NCI-H226 (cell line): Measurements from ENCODE around the gene DDX55.
A peak's percentile ranks its signal among the peaks of the same experiment; 100 is the strongest.
"Not testable (repeated sequence)": the region's sequence is repeated elsewhere in the genome, so short reads cannot be mapped to it uniquely, and the experiment has no call there.

Experiments
- DNase-seq: peaks from one replicate; pipeline ENCODE4 v3.0.0-alpha.2; 2015

Gene DDX55

GRCh38 chr12:123601602-123602489 is at the start of gene DDX55:
Gene DDX55 (plus strand): TSS chr12:123602099. CDS start chr12:123602149, 50 bp downstream.
- peak; percentile 75 for DNase-seq

GRCh38 chr12:123554136-123554535 is 47.8 kb upstream of the DDX55 start:
- not testable (repeated sequence) for DNase-seq

- DNase-seq, result not testable (repeated sequence)
Observed at GRCh38 chr12:123554843-123555242, 47.1 kb upstream of the DDX55 start.

- not testable (repeated sequence) for DNase-seq
Observed at GRCh38 chr12:123558487-123558886, 43.4 kb upstream of the DDX55 start.

GRCh38 chr12:123559468-123559867 is 42.4 kb upstream of the DDX55 start:
- no peak for DNase-seq

GRCh38 chr12:123571343-123571813 is 30.5 kb upstream of the DDX55 start:
- peak; percentile 33 for DNase-seq

- no peak for DNase-seq
Observed at GRCh38 chr12:123572391-123572790, 29.5 kb upstream of the DDX55 start.

- DNase-seq, result no peak
Observed at GRCh38 chr12:123573870-123574269, 28.0 kb upstream of the DDX55 start.

- DNase-seq, result no peak
Observed at GRCh38 chr12:123576611-123577010, 25.3 kb upstream of the DDX55 start.

- no peak for DNase-seq
Observed at GRCh38 chr12:123578243-123578642, 23.7 kb upstream of the DDX55 start.

- DNase-seq, result not testable (repeated sequence)
Observed at GRCh38 chr12:123578829-123579228, 23.1 kb upstream of the DDX55 start.

GRCh38 chr12:123580772-123581171 is 21.1 kb upstream of the DDX55 start:
- no peak for DNase-seq

GRCh38 chr12:123591702-123592481 is 10.0 kb upstream of the DDX55 start:
- peak; percentile 18 for DNase-seq

GRCh38 chr12:123595729-123596128 is 6.2 kb upstream of the DDX55 start:
- no peak for DNase-seq

- no peak for DNase-seq
Observed at GRCh38 chr12:123597100-123597499, 4.8 kb upstream of the DDX55 start.

GRCh38 chr12:123598522-123598921 is 3.4 kb upstream of the DDX55 start:
- DNase-seq, result no peak

GRCh38 chr12:123599310-123599709 is 2.6 kb upstream of the DDX55 start:
- no peak for DNase-seq

- no peak for DNase-seq
Observed at GRCh38 chr12:123599721-123600120, 2.2 kb upstream of the DDX55 start.

- DNase-seq, result no peak
Observed at GRCh38 chr12:123602651-123603195, 824 bp downstream of the DDX55 start.

- not testable (repeated sequence) for DNase-seq
Observed at GRCh38 chr12:123603495-123603894, 1.6 kb downstream of the DDX55 start.

- no peak for DNase-seq
Observed at GRCh38 chr12:123607756-123608155, 5.9 kb downstream of the DDX55 start.

- DNase-seq, result no peak
Observed at GRCh38 chr12:123608182-123608581, 6.3 kb downstream of the DDX55 start.

GRCh38 chr12:123614110-123614509 is 12.2 kb downstream of the DDX55 start:
- DNase-seq, result no peak
